ENCODE measurements around the gene TLR10.
A peak's percentile ranks its signal among the peaks of the same experiment; 100 is the strongest.

DNA sequence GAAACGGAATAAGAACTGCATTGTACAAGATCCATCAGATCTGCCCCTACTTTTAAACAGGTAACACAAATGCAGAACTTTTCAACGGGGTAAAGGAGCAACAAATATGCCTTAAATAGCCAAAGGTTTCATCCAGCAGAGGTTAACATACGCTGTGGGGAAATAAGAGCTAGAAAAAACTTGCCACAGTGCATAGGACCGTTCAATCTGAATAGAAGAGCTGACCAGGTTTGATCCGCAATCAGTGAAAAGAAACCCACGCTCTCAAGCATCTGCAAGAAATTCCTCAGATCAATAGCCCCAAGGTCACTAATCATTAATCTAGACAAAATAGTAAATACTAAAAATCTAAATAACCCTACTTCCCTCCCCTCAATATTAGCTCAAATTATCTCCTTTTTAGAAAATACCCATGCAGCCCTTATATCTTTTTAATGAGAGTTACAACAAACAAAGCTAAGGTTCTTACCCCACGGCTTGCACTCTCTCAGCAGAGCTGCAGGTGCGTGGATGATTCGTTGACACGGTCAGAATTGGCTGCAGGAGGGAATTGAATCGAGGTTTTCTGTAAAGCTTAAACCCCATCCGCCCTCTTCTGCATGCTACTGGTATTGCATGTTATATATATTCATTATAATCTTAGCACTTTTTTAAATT is at the start of gene TLR10:
- TF ChIP-seq, protein P1, sequence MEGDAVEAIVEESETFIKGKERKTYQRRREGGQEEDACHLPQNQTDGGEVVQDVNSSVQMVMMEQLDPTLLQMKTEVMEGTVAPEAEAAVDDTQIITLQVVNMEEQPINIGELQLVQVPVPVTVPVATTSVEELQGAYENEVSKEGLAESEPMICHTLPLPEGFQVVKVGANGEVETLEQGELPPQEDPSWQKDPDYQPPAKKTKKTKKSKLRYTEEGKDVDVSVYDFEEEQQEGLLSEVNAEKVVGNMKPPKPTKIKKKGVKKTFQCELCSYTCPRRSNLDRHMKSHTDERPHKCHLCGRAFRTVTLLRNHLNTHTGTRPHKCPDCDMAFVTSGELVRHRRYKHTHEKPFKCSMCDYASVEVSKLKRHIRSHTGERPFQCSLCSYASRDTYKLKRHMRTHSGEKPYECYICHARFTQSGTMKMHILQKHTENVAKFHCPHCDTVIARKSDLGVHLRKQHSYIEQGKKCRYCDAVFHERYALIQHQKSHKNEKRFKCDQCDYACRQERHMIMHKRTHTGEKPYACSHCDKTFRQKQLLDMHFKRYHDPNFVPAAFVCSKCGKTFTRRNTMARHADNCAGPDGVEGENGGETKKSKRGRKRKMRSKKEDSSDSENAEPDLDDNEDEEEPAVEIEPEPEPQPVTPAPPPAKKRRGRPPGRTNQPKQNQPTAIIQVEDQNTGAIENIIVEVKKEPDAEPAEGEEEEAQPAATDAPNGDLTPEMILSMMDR (IDR thresholded peaks at IDR 0.05) = peak in 2 of 3 donors; percentile 61 to 64
- TF ChIP-seq POLR2A (IDR thresholded peaks at IDR 0.05) (no peak), EP300 (IDR thresholded peaks at IDR 0.05) (no peak)

Data from ovary (tissue), 3 donors.